Measurements from ENCODE around the gene LRRC37B.

DNA sequence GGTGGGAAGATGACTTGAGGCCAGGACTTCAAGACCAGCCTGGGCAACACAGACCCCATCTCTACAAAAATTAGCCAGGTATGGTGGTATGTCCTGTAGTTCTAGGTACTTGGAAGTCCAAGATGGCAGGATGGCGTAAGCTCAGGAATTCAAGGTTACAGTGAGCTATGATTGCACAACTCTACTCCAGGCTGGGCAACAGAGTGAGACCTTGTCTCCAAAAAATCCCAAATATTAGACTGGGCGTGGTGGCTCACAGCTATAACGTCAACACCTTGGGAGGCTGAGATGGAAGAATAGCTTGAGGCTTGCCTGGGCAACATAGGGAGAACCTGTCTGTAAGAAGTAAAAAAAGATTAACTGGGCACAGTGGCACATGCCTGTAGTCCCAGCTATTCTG, 39.5 kb upstream of the LRRC37B start:
- TF ChIP-seq EZH2 (IDR thresholded peaks at IDR 0.05): no peak
- no peak for TF ChIP-seq FOXP2 (optimal IDR thresholded peaks at IDR 0.05; ENCODE audit: control extremely low read depth, extremely low read length, insufficient read depth)

All from SK-N-MC (cell line).